B cell (primary cell): ENCODE results near the gene KMT2D. TPM values are rescaled to one million over a fixed set of nuclear protein-coding genes. Genes with fewer than 3 reads are reported as not detected.

Experiments
- ATAC-seq: fragments of 200-7000 bp; cut with Tn5 transposase; one replicate; pipeline ENCODE4 v1.10.0; 2021; ENCODE audit warnings: low read depth, mild to moderate bottlenecking, moderate number of reproducible peaks, moderate library complexity
- CTCF ChIA-PET: fragments of 350-600 bp; sonication (Branson Sonifier 250); formaldehyde crosslinking; loops from one replicate; lab custom pipeline; 2021; ENCODE audit warnings: antibody characterized with exemption, inconsistent platforms; lab: Charles Lee
- POLR2A ChIA-PET: fragments of 350-600 bp; sonication (Branson Sonifier 250); formaldehyde crosslinking; loops from one replicate; lab custom pipeline; 2021; ENCODE audit warnings: antibody characterized with exemption; lab: Charles Lee
- DNase-seq: peaks from one replicate; pipeline ENCODE4 v3.0.0; 2013
- H2AFZ ChIP-seq: 2 replicates; pipeline ENCODE4 v1.6.1; 2012; ENCODE audit warnings: mild to moderate bottlenecking, low read depth, low read length; ENCODE audit not compliant: insufficient read depth, poor library complexity, severe bottlenecking
- H3K27ac ChIP-seq, 2 donors: 1 replicate in 1 of 2; 2 replicates in 1 of 2; pipeline ENCODE4 v1.5.1; 2012 to 2013; ENCODE audit warnings: low read length in 2 of 2, mild to moderate bottlenecking in 2 of 2, moderate library complexity in 1 of 2
- H3K27me3 ChIP-seq, 4 experiments: fragments of 200-600 bp in 1 of 4; sonication (generic) in 1 of 4; replicated peaks in 1 of 4; 1 replicate in 2 of 4; 2 replicates in 2 of 4; pipeline versions ENCODE4 v1.6.1 to v1.7.0; 2013 to 2016; ENCODE audit warnings: low read length in 3 of 4, mild to moderate bottlenecking in 2 of 4, mixed read lengths in 1 of 4, moderate library complexity in 1 of 4; ENCODE audit not compliant: insufficient read depth in 4 of 4, control insufficient read depth in 3 of 4; ENCODE audit errors: control extremely low read depth in 1 of 4
- H3K36me3 ChIP-seq, 2 experiments: replicated peaks in 1 of 2; 1 replicate in 1 of 2; 2 replicates in 1 of 2; pipeline versions ENCODE4 v1.6.1 to v1.7.1; 2013; ENCODE audit warnings: low read length in 1 of 2; ENCODE audit not compliant: insufficient read depth in 2 of 2, control insufficient read depth in 1 of 2; ENCODE audit errors: control extremely low read depth in 1 of 2, extremely low read depth in 1 of 2
- H3K4me1 ChIP-seq, 2 donors: fragments of 200-600 bp in 1 of 2; sonication (generic) in 1 of 2; 1 replicate in 1 of 2; 2 replicates in 1 of 2; pipeline versions ENCODE4 v1.5.1 to v1.6.1; 2013 to 2017; ENCODE audit warnings: low read length in 2 of 2; ENCODE audit not compliant: control insufficient read depth in 2 of 2, insufficient read depth in 2 of 2
- H3K4me2 ChIP-seq: replicated peaks from 2 replicates; pipeline ENCODE3; 2012; ENCODE audit warnings: mild to moderate bottlenecking, low read depth, low read length; ENCODE audit not compliant: poor library complexity, severe bottlenecking
- H3K4me3 ChIP-seq, 5 experiments: fragments of 200-600 bp in 1 of 5; sonication (generic) in 1 of 5; 1 replicate in 3 of 5; 2 replicates in 2 of 5; pipeline versions ENCODE4 v1.5.1 to v1.7.0; 2011 to 2016; ENCODE audit warnings: low read length in 4 of 5, mild to moderate bottlenecking in 4 of 5, low read depth in 2 of 5, control low read depth in 1 of 5, moderate library complexity in 1 of 5; ENCODE audit not compliant: insufficient read depth in 1 of 5; ENCODE audit errors: control extremely low read depth in 1 of 5, extremely low read depth in 1 of 5
- H3K79me2 ChIP-seq: fragments of 200-600 bp; sonication (generic); one replicate; pipeline ENCODE4 v1.6.0; 2016; ENCODE audit warnings: low read length; ENCODE audit not compliant: control insufficient read depth, insufficient read depth
- H3K9ac ChIP-seq: fragments of 200-600 bp; sonication (generic); 2 replicates; pipeline ENCODE4 v1.6.1; 2017; ENCODE audit warnings: mild to moderate bottlenecking, low read length, moderate library complexity
- H3K9me3 ChIP-seq, 3 donors: one replicate each; pipeline versions ENCODE4 v1.6.1 to v1.7.1; 2013; ENCODE audit warnings: low read length in 2 of 3; ENCODE audit not compliant: control insufficient read depth in 2 of 3, insufficient read depth in 1 of 3; ENCODE audit errors: control extremely low read depth in 1 of 3
- H4K20me1 ChIP-seq: 2 replicates; pipeline ENCODE4 v1.6.0; 2012; ENCODE audit warnings: mild to moderate bottlenecking, low read length; ENCODE audit not compliant: insufficient read depth, control insufficient read depth, poor library complexity, severe bottlenecking
- H3K27ac Mint-ChIP-seq: one replicate; pipeline ENCODE4 v1.8.0; 2021; ENCODE audit warnings: mixed read lengths
- H3K27me3 Mint-ChIP-seq: one replicate; pipeline ENCODE4 v1.8.0; 2021; ENCODE audit warnings: mixed read lengths
- H3K4me1 Mint-ChIP-seq: one replicate; pipeline ENCODE4 v1.8.0; 2021; ENCODE audit warnings: mixed read lengths
- H3K4me3 Mint-ChIP-seq: one replicate; pipeline ENCODE4 v1.8.0; 2021; ENCODE audit warnings: mixed read lengths
- H3K9me3 Mint-ChIP-seq: one replicate; pipeline ENCODE4 v1.8.0; 2022; ENCODE audit warnings: mixed read lengths; ENCODE audit not compliant: insufficient read depth
- CTCF ChIP-seq: fragments of 200-600 bp; IDR thresholded peaks from one replicate; pipeline ENCODE4 v1.8.0; 2022; ENCODE audit warnings: antibody characterized with exemption, mild to moderate bottlenecking
- EZH2 ChIP-seq: IDR thresholded peaks from 2 replicates; pipeline ENCODE4 v1.6.1; 2012; ENCODE audit warnings: borderline replicate concordance, low read depth, mild to moderate bottlenecking, moderate library complexity, low read length; ENCODE audit not compliant: insufficient read depth, poor library complexity, severe bottlenecking
- WGBS: methylation state at CpG from one replicate; pipeline ENCODE4 v1.1.5; 2013; ENCODE audit warnings: missing lambda C conversion rate; ENCODE audit not compliant: insufficient coverage; 5-methylcytosine and 5-hydroxymethylcytosine counted together
- intact Hi-C: fragments of 100-400 bp; cut with micrococcal nuclease; formaldehyde crosslinking; loops from one replicate; pipeline ENCODE4 v1.10.0; 2022
- polyA plus RNA-seq: library from polyadenylated mRNA; depleted of rRNA; stranded (reverse); fragments of >200 nt; gene quantifications from 2 replicates; pipeline ENCODE4 v1.2.3, GENCODE V29; 2012
- total RNA-seq, 2 donors: library from RNA; stranded (reverse); fragments of 120-200 nt in 1 of 2; gene quantifications; 1 replicate in 1 of 2; 2 replicates in 1 of 2; pipeline versions ENCODE4 v1.2.3 to v1.2.4, GENCODE V29; 2013 to 2022

KMT2D gene
- total and polyA plus RNA-seq, 2 donors (not counting 1 experiment from before 2014, with no cell fraction given), result 64.0 to 179 TPM

DNA sequence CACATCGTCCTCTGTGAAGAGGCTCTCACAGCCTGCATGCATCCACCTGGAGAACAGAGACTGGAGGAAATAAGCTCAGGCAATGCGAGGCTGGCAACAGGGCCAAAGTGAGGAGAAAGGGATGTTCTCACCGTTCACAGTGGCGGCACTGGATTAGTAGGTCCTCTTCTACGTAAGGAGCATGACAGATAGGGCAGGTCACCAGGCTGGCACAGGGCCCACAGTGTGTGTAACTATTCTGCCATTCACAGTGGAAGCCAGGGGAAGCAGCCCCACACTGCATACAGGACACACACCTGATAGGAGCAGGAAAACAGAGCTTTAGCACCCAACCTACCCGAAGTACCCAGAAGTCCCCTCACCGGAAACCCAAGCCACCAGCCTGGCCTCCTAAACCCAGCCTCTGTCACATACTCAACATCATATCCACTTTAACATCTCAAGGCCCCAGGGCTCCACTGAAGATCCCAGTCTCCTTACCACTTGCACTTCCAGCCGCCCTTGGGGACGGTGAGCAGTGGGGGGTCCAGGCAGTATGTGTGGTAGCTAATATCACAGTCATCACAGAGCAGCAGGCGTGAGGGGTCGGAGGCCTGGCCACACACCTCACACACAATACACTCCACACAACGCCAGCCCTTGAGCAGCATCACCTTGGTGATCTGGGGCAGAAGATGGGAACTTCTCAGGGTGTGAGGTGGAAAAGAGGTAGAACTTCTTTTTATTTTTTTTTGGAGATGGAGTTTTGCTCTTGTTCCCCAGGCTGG lies 14.3 kb downstream of the KMT2D start:
- no peak overlapping the region for H3K9ac ChIP-seq
- Mint-ChIP-seq H3K9me3 (no peaks in the 10 kb centered on the region), H3K4me3 (no peak overlapping the region), H3K4me1 (peaks cover 2% of the 10 kb centered on the region), H3K27ac (no peak overlapping the region), H3K27me3 (no peaks in the 10 kb centered on the region)
- ATAC-seq, result no peak
- peaks cover 2 to 97% of the 10 kb centered on the region in 2 experiments for H3K36me3 ChIP-seq
- no peaks in the 10 kb centered on the region for H3K27me3 ChIP-seq
- DNase-seq, result no peak
- no peak overlapping the region for H3K4me2 ChIP-seq
- WGBS, result 98% methylated on average over 7 of the region's 12 CpGs
- intact Hi-C loops, result no loop called here
- CTCF ChIA-PET, result interaction anchor here (0.6 to 4.2 kb wide), 4 partner anchors 27 to 125 kb away, joined by 3 to 22 read pairs (median 4); partner anchors contain the start of gene PRKAG1
- H3K9me3 ChIP-seq, result no peaks in the 10 kb centered on the region
- H3K4me3 ChIP-seq, result no peak overlapping the region
- no peak for TF ChIP-seq EZH2
- TF ChIP-seq CTCF, result no peak
- POLR2A ChIA-PET, result no interaction called here
- peaks cover 67% of the 10 kb centered on the region for H3K79me2 ChIP-seq
- H3K27ac ChIP-seq, result no peak overlapping the region
- no peaks in the 10 kb centered on the region for H3K4me1 ChIP-seq
- H2AFZ ChIP-seq, result no peak overlapping the region
- peaks cover 54% of the 10 kb centered on the region for H4K20me1 ChIP-seq

GRCh38 chr12:49044660-49045059 lies 15.9 kb downstream of the KMT2D start:
- no peaks in the 10 kb centered on the region for H3K27me3 ChIP-seq
- no peak overlapping the region for H3K4me3 ChIP-seq
- no peak overlapping the region for H3K4me2 ChIP-seq
- CTCF ChIA-PET, result interaction anchor here (0.7 to 4.2 kb wide), 9 partner anchors 9 to 191 kb away, joined by 3 to 25 read pairs (median 10); partner anchors contain the start of genes FKBP11 and RHEBL1
- WGBS, result 100% methylated on average over 12 of the region's 12 CpGs
- no peaks in the 10 kb centered on the region for H3K9me3 Mint-ChIP-seq
- ATAC-seq (no peak), DNase-seq (no peak)
- H3K36me3 ChIP-seq, result peaks cover 2 to 96% of the 10 kb centered on the region in 2 experiments
- H3K9me3 ChIP-seq, result no peaks in the 10 kb centered on the region
- H3K4me1 Mint-ChIP-seq, result peaks cover 2% of the 10 kb centered on the region
- no peak overlapping the region for H3K27ac ChIP-seq
- no peaks in the 10 kb centered on the region for H3K27me3 Mint-ChIP-seq
- H4K20me1 ChIP-seq, result peaks cover 49% of the 10 kb centered on the region
- H3K4me1 ChIP-seq, result no peaks in the 10 kb centered on the region
- H3K4me3 Mint-ChIP-seq, result no peak overlapping the region
- H3K79me2 ChIP-seq, result peaks cover 51% of the 10 kb centered on the region
- no peak overlapping the region for H2AFZ ChIP-seq
- no peak overlapping the region for H3K27ac Mint-ChIP-seq
- no peak for TF ChIP-seq EZH2
- TF ChIP-seq CTCF, result no peak
- no peak overlapping the region for H3K9ac ChIP-seq
- intact Hi-C loops, result no loop called here
- POLR2A ChIA-PET, result no interaction called here
